A673 (cell line): ENCODE data around the gene JMJD1C. TPM values are rescaled to one million over a fixed set of nuclear protein-coding genes. Genes with fewer than 3 reads are reported as not detected.

ENCODE experiments used
- BruUV-seq: library from RNA; stranded (reverse); fragments of 400-500 nt; replicated peaks from 2 replicates; lab custom pipeline; 2021; lab: Mats Ljungman, UMichigan
- CTCF ChIA-PET: fragments of 300-600 bp; sonication (Branson Sonifier 250); formaldehyde crosslinking; loops from one replicate; lab custom pipeline; 2022; ENCODE audit warnings: antibody characterized with exemption; lab: Charles Lee
- POLR2A ChIA-PET: fragments of 300-600 bp; sonication (Branson Sonifier 250); formaldehyde crosslinking; loops from one replicate; lab custom pipeline; 2022; ENCODE audit warnings: antibody characterized with exemption; ENCODE audit not compliant: low non-redundant PET; lab: Charles Lee
- DNase-seq: peaks from one replicate; pipeline ENCODE4 v3.0.0-alpha.2; 2015; ENCODE audit warnings: low spot score
- H3K27ac ChIP-seq: fragments of 200-600 bp; sonication (generic); 2 replicates; pipeline ENCODE4 v1.5.1; 2016; ENCODE audit warnings: mixed run types, low read depth, mild to moderate bottlenecking, mixed read lengths, antibody characterized with exemption, low read length; ENCODE audit not compliant: poor library complexity, severe bottlenecking
- H3K27me3 ChIP-seq: fragments of 200-600 bp; sonication (generic); replicated peaks from 2 replicates; pipeline ENCODE4 v1.6.1; 2017; ENCODE audit warnings: mixed run types, low read depth, mild to moderate bottlenecking, mixed read lengths, antibody characterized with exemption, low read length; ENCODE audit not compliant: insufficient read depth, poor library complexity
- H3K36me3 ChIP-seq: fragments of 200-600 bp; sonication (generic); 2 replicates; pipeline ENCODE4 v1.6.1; 2016; ENCODE audit warnings: mixed run types, mild to moderate bottlenecking, mixed read lengths, antibody characterized with exemption, low read length; ENCODE audit not compliant: insufficient read depth, poor library complexity, severe bottlenecking
- H3K4me1 ChIP-seq: fragments of 200-600 bp; sonication (generic); 2 replicates; pipeline ENCODE4 v1.6.1; 2017; ENCODE audit warnings: mixed run types, mild to moderate bottlenecking, mixed read lengths, antibody characterized with exemption, low read length; ENCODE audit not compliant: insufficient read depth, poor library complexity, severe bottlenecking
- H3K4me3 ChIP-seq: fragments of 200-600 bp; sonication (generic); 2 replicates; pipeline ENCODE4 v1.5.1; 2016; ENCODE audit warnings: low read depth, mixed run types, mild to moderate bottlenecking, mixed read lengths, low read length; ENCODE audit not compliant: poor library complexity, severe bottlenecking
- H3K9me3 ChIP-seq: fragments of 200-600 bp; sonication (generic); 2 replicates; pipeline ENCODE4 v1.6.1; 2016; ENCODE audit warnings: mixed run types, low read depth, mild to moderate bottlenecking, mixed read lengths, antibody characterized with exemption, low read length; ENCODE audit not compliant: poor library complexity, severe bottlenecking
- EZH2 ChIP-seq: fragments of 200-600 bp; sonication (generic); IDR thresholded peaks from 2 replicates; pipeline ENCODE4 v1.6.1; 2017; ENCODE audit warnings: borderline replicate concordance, low read depth, mild to moderate bottlenecking, mixed read lengths, antibody characterized with exemption, low read length; ENCODE audit not compliant: poor library complexity, severe bottlenecking
- intact Hi-C: fragments of 100-400 bp; cut with micrococcal nuclease; formaldehyde crosslinking; loops from one replicate; pipeline ENCODE4 v1.10.0; 2022; ENCODE audit not compliant: unreplicated experiment
- total RNA-seq: library from RNA; stranded (reverse); gene quantifications from 2 replicates; pipeline ENCODE4 v1.2.3, GENCODE V29; 2021
- TF ChIP-seq, protein P1 (sequence below): fragments of 300-800, 200-600 bp; sonication (generic); conservative IDR thresholded peaks from 2 replicates; pipeline ENCODE4 v1.5.1; 2017; ENCODE audit warnings: low read depth, mild to moderate bottlenecking, antibody characterized with exemption, low read length, moderate library complexity, mixed read lengths

The JMJD1C gene
- total RNA-seq, 1 experiment from 2014 or later: 71.4 TPM

GRCh38 chr10:63373176-63373575, 92.6 kb downstream of the JMJD1C start:
- H3K36me3 ChIP-seq: no peaks in the 10 kb centered on the region
- no peak overlapping the region for H3K27ac ChIP-seq
- intact Hi-C loops: no loop called here
- no peak for DNase-seq
- H3K27me3 ChIP-seq: no peaks in the 10 kb centered on the region
- no peaks in the 10 kb centered on the region for H3K9me3 ChIP-seq
- BruUV-seq: no TSS peak
- H3K4me1 ChIP-seq: peaks cover 18% of the 10 kb centered on the region
- H3K4me3 ChIP-seq: no peak overlapping the region
- TF ChIP-seq EZH2: no peak
- TF ChIP-seq, protein P1, sequence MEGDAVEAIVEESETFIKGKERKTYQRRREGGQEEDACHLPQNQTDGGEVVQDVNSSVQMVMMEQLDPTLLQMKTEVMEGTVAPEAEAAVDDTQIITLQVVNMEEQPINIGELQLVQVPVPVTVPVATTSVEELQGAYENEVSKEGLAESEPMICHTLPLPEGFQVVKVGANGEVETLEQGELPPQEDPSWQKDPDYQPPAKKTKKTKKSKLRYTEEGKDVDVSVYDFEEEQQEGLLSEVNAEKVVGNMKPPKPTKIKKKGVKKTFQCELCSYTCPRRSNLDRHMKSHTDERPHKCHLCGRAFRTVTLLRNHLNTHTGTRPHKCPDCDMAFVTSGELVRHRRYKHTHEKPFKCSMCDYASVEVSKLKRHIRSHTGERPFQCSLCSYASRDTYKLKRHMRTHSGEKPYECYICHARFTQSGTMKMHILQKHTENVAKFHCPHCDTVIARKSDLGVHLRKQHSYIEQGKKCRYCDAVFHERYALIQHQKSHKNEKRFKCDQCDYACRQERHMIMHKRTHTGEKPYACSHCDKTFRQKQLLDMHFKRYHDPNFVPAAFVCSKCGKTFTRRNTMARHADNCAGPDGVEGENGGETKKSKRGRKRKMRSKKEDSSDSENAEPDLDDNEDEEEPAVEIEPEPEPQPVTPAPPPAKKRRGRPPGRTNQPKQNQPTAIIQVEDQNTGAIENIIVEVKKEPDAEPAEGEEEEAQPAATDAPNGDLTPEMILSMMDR: no peak
- ChIA-PET CTCF (no interaction called here), POLR2A (no interaction called here)

DNA sequence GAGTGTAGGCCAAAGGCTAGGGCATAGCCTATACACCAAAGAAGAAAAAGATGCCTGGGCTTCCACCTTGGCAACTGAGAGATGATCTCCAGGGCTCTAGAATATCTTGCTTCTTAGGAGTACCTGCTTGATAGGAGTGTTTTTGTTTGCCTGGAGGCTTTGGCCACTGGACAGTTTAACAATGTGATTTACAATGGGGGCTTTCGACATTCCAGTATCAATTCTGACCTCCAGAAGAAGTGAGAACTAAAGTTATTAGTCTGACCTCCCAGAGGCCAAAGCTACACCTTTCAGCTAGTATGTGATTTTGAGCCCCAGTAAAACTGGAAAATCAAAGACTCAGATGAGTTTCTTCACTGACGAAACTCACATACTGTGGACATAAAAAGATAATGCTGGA, 96.1 kb downstream of the JMJD1C start:
- Histone ChIP-seq H3K27ac (no peak overlapping the region), H3K36me3 (no peaks in the 10 kb centered on the region), H3K27me3 (no peaks in the 10 kb centered on the region), H3K9me3 (no peaks in the 10 kb centered on the region), H3K4me1 (peaks cover 10% of the 10 kb centered on the region), H3K4me3 (no peak overlapping the region)
- no TSS peak for BruUV-seq
- DNase-seq: no peak
- TF ChIP-seq, protein P1: no peak
- TF ChIP-seq EZH2: no peak
- intact Hi-C loops: no loop called here
- ChIA-PET CTCF (no interaction called here), POLR2A (no interaction called here)

- Histone ChIP-seq H3K36me3 (no peaks in the 10 kb centered on the region), H3K9me3 (no peaks in the 10 kb centered on the region), H3K27me3 (no peaks in the 10 kb centered on the region), H3K4me1 (peaks cover 2% of the 10 kb centered on the region), H3K27ac (no peak overlapping the region), H3K4me3 (no peak overlapping the region)
- no peak for DNase-seq
- CTCF ChIA-PET: no interaction called here
- no TSS peak for BruUV-seq
- intact Hi-C loops: no loop called here
- POLR2A ChIA-PET: no interaction called here
- TF ChIP-seq, protein P1: no peak
- no peak for TF ChIP-seq EZH2
Measured at GRCh38 chr10:63368365-63368764, 97.4 kb downstream of the JMJD1C start.
